Hematopoietic multipotent progenitor cell treated with erythropoietin and hydrocortisone succinate and interleukin-3 and kit ligand, for 4 days (in vitro differentiated cells): ENCODE results near the gene GPATCH1.
"Not testable (repeated sequence)": the region's sequence is repeated elsewhere in the genome, so short reads cannot be mapped to it uniquely, and the experiment has no call there.

Source experiments
- DNase-seq: peaks from one replicate; pipeline ENCODE4 v3.0.0-alpha.2; 2015

GPATCH1 gene

GRCh38 chr19:33159893-33160292 lies 78.9 kb downstream of the GPATCH1 start:
- DNase-seq = no peak

GRCh38 chr19:33161201-33161600 lies 80.2 kb downstream of the GPATCH1 start:
- peak; percentile 13 for DNase-seq

DNA sequence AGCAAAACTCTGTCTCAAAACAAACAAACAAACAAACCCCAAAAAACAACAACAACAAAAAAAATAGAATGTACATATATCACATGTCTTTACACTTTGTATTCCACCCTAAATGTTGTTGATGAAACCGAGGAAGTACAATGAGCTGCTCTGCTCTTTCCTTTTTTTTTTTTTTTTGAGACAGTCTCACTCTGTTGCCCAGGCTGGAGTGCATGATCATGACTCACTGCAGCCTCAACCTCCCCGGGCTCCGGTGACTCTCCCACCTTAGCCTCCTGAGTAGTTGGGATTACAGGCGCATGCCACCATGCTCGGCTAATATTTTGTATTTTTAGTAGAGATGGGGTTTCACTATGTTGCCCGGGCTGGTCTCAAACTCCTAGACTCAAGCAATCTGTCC lies 82.5 kb downstream of the GPATCH1 start:
- DNase-seq = no peak

- DNase-seq = not testable (repeated sequence)
Measured at GRCh38 chr19:33166037-33166436, 85.1 kb downstream of the GPATCH1 start.

- no peak for DNase-seq
Measured at GRCh38 chr19:33167438-33167837, 86.5 kb downstream of the GPATCH1 start.

- no peak for DNase-seq
Measured at GRCh38 chr19:33168528-33168927, 87.5 kb downstream of the GPATCH1 start.

- no peak for DNase-seq
Measured at GRCh38 chr19:33171222-33171795, 90.3 kb downstream of the GPATCH1 start.

GRCh38 chr19:33171916-33172359 lies 91.0 kb downstream of the GPATCH1 start:
- DNase-seq = no peak

- DNase-seq = no peak
Measured at GRCh38 chr19:33174186-33174585, 93.2 kb downstream of the GPATCH1 start.

DNA sequence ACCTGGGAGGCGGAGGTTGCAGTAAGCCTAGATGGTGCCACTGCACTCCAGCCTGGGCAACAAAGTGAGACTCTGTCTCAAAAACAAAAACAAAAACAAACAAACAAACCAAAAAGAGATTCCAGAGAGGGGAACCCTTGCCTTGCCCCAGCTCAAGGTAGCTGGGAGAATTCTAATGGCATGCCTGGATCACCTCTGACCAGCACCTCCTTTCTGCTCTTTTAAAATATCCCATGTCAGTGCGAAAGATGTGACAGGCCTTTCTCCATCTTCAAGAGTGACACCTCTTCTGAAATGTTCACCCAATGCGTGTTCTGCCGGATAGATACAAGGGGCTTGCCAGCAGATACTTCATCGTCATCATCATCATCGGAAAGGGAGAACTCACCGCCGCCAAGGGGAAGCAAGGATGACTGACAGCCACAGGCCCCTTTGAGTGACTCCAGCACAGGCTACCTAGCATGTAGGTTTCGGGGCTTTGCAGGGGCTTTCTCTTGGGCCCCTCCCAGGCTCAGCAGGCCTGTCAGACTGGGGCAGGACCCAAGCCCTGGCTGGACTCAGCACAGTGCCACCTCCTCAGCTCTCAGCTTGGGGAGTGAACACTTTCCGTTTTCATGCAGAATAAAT lies 94.3 kb downstream of the GPATCH1 start:
- DNase-seq = no peak

GRCh38 chr19:33175886-33176669 lies 95.1 kb downstream of the GPATCH1 start:
- peak; percentile 57 for DNase-seq

DNA sequence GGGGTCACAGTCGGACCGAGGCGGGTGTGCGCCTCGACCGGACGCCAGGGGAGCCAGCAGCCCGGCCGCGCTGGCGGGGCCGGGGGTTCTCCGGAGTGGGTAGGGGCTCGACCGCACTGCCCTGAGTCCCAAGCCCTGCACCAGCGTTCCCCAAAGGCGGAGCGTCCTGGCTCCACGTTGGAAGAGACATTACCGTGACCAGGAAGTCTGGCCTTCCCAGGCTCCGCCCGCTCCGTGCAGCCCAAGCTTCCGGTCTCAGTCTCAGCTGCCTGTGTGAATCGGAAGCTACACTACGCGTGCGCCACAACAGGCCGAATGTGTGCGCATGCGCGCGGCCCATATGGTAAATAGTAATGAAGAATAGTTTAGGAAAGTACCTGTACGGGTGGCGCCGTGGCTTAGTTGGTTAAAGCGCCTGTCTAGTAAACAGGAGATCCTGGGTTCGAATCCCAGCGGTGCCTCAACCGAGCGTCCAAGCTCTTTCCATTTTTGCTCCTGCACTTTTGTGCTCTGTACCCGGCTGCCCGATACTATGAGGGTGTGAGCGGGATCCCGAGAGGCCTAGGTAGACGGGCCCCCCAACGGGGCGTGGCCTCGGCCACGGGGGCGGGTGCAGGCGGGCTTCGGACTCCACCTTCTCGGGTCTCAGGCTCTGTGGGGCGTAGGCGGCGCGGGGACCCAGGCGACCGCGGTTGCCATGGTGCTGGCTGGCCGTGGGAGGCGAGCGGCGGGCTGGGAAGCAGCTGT lies 95.9 kb downstream of the GPATCH1 start:
- DNase-seq = peak; percentile 99

GRCh38 chr19:33177417-33177979 lies 96.5 kb downstream of the GPATCH1 start:
- peak; percentile 85 for DNase-seq
